HT1080 (cell line): ENCODE results near the gene GNAO1. TPM values are rescaled to one million over a fixed set of nuclear protein-coding genes. Genes with fewer than 3 reads are reported as not detected.
A peak's percentile ranks its signal among the peaks of the same experiment; 100 is the strongest.
"Not testable (repeated sequence)": the region's sequence is repeated elsewhere in the genome, so short reads cannot be mapped to it uniquely, and the experiment has no call there.

Experiments
- DNase-seq: peaks from one replicate; pipeline ENCODE4 v3.0.0-alpha.2; 2015; ENCODE audit warnings: low read depth
- small RNA-seq: library from RNA; depleted of rRNA; stranded (forward); fragments of <200 nt; gene quantifications from one replicate; pipeline ENCODE3, GENCODE V24; 2014
- total RNA-seq: library from RNA; depleted of rRNA; stranded (reverse); fragments of >200 nt; shearing (Covaris generic); gene quantifications from 2 replicates; pipeline ENCODE4 v1.2.3, GENCODE V29; 2014; rRNA removed

GNAO1 gene
- total RNA-seq, 1 experiment from 2014 or later: 0.05 TPM

DNA sequence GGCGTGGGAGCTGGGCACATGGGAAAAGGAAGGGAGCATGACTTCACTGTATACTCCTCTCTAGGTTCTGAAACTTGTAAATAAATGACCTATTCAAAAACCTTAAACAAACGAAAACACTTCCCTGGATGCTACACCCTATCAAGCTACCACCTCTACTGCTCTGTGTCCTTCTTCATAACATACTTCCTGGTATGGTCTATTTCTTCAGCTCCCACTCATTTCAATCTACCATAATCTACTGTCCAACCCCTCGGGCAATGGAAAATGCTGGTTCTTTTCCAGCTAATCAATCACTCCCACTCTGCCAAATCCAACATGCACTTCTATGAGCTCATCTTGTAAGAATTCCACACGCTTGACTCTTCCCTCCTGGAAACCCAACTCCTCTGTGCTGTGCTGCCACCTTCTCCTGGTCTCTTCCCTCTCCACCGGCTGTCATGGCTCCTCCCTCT lies 191.6 kb downstream of the GNAO1 start:
- peak; percentile 53 for DNase-seq

DNA sequence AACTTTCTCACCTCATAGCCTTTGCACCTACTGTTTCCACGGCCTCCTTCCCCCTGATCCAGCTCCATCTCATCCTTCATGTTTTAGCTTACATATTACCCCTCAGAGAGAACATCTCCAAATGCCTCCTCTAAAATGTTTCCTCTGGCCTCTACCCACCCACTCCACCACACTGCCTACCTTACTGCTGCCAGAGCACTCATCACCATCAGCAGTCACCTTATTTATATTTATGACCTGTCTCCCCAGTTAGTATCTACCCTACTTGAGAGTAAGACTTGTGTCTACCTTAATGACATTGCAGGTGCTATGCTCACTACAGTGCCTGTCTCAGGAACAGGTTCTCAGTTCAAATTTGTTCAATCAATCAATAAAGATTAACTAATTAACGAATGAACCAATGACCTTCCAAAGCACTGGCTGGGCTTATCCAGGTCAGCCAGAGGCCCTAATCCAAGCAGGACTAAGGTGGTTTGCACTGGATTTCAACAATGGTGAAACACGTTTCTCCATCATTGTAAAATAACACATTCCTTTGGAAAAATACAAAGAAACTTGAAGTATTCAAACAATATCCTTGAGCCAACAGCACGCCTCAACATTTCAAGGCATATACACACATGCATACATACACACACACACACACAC lies 192.9 kb downstream of the GNAO1 start:
- DNase-seq: no peak

DNA sequence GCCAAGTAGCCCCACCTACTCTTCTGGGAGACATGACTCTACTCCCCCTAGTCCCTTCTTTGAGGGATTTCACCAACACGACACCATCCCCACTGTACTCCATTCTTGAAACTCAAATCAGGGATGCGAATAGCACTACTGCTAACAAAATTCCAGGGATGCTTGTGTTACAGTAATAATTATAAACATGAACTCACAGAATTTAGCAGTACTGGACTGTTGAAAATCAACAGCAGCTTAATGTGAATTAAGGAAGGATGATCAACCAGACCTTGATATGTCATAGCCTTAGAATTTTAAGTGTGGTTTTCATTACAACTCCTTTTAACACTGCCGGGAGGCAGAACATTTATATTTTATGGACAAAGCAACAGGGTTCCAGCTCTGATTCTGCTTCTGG lies 196.1 kb downstream of the GNAO1 start:
- no peak for DNase-seq

DNA sequence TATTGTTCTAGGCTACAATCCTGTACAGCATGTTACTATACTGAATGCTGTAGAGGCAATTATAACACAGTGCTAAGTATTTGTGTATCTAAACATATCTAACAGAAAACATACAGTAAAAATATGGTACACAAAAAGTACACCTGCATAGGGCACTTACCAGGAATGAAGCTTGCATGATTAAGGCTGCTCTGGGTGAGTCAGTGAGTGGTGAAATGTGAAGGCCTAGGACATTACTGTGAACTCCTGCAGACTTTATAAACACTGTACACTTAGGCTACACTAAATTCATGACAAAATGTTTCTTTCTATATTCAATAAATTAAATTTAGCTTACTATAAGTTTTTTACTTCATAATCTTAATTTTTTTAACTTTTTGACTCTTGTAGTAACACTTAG lies 196.9 kb downstream of the GNAO1 start:
- no peak for DNase-seq

DNA sequence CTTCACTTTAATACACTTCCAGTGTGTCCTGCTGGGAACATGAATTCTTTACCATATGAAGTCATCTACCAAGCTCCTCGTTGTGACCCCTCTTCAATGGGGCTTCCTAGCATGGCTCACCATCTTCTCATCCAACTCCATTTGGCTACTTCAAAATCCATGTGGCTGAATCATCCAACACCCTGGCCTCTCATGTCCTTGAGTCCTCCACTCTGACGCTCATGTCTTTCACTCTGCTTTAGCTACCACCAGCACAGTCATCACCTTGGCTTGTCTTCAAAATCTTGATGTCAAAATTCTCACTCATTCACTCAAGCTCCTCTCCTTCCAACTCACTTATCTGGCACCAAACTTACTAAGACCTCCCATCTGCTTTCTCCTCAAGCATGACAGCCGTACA lies 198.3 kb downstream of the GNAO1 start:
- peak; percentile 98 for DNase-seq

DNA sequence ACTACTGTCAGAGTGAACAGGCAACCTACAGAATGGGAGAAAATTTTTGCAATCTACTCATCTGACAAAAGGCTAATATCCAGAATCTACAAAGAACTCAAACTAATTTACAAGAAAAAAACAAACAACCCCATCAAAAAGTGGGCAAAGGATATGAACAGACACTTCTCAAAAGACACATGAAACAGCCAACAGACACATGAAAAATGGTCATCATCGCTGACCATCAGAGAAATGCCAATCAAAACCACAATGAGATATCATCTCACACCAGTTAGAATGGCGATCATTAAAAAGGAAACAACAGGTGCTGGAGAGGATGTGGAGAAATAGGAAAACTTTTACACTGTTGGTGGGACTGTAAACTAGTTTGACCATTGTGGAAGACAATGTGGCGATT lies 205.4 kb downstream of the GNAO1 start:
- DNase-seq: not testable (repeated sequence)

DNA sequence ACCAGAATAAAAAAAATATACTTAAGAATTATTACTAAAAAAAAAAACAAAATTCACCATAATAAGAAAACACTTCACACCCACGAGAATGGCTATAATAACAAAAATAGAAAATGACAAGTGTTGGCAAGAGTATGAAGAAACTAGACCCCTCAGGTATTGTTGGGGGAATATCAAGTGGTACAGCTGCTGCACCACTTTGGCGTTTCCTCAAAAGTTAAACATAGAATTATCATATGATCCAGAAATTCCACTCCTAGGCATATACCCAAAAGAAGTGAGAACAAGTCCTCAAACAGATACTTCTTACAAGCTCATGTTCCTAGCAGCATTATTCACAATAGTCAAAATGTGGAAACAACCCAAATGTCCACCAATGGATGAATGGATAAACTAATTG lies 207.8 kb downstream of the GNAO1 start:
- no peak for DNase-seq

DNA sequence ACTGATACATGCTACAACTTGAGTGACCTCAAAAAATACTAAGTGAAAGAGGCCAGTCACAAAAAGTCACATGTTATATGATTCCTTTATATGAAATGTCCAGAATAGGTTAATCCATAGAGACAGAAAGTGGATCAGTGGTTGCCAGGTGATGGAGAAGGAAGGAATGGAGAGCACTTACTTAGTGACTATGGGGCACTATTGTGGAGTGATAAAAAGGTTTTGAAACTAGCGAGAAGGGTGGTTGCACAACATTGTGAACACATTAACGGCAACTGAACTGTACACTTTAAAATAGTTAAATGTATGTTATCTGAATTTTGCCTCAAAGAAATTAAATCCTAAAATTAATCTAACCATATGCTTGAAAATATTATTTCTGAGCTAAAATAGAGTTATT lies 208.2 kb downstream of the GNAO1 start:
- DNase-seq: no peak

DNA sequence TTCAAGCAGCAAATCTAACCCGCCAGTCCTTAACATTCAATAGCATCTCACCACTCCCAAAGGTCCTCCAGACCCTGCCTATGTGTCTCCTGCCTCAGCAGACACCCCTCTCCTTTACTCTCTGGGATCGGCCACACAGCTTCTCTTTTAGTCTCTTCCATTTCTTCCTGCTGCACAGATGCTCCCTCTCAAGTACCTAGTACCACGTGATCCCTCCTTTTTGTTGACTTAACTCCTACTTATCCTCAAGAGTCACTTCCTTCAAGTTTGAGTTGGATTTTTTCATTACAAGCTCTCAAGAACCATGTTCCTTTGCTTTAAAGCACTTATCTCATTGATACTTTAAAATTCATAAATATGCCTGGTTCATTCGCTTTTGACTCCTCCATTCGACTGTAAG lies 209.2 kb downstream of the GNAO1 start:
- no peak for DNase-seq

DNA sequence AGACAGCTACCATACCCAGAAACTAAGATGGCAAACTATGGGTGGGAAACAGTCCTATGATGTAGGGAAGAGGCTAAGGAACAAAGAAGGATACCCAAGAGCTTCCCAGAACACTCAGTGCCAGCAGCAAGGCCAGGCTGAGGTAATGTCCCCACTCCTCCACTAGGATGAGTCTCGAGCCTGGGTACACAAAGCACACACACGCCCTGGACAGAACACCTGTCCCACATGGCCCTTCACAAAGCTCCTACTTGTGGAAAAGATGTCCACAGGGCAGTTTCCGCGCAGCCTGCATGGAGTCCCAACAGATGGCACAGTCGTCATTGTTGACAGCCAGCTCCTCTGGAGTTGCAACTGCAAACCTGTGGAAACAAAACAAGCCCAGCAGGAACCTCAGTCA lies 210.2 kb downstream of the GNAO1 start:
- DNase-seq: no peak

DNA sequence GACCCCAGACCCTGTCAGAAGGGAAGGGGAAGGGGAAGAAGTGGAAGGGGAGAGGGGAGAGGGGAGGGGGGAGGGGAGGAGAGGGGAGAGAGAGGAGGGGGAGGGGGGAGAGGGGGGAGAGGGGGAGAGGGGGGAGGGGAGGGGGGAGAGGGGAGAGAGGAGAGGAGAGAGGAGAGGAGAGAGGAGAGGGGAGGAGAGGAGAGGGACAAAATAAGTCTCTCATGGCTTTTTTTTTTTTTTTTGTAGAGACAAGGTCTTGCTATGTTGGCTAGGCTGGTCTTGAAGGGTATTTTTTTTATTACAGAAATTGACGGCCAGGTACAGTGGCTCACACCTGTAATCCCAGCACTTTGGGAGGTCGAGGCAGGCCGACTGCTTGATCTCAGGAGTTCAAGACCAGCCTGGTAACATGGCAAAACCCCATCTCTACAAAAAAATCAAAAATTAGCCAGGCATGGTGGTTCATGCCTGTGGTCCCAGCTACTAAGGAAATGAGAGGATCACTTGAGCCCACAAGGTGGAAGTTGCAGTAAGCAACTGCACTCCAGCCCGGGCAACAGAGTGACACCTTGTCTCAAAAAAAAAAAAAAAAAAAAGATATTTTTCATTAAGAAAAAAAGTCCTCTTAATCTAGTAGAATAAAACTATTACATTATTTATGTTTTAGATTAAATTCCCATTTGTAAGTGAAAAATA lies 214.8 kb downstream of the GNAO1 start:
- DNase-seq: no peak

Small RNA genes lying within 50 kb of the gene (small RNA-seq; reads per million reads assigned to genes)
- gene MIR3935: not detected

Other genes with a start within 250 kb of the GNAO1 start
- 113 and 117 TPM in 2 replicates for gene AMFR, start 234.1 kb downstream of the GNAO1 start, total RNA-seq